ENCODE results near the gene LRP6.

DNA sequence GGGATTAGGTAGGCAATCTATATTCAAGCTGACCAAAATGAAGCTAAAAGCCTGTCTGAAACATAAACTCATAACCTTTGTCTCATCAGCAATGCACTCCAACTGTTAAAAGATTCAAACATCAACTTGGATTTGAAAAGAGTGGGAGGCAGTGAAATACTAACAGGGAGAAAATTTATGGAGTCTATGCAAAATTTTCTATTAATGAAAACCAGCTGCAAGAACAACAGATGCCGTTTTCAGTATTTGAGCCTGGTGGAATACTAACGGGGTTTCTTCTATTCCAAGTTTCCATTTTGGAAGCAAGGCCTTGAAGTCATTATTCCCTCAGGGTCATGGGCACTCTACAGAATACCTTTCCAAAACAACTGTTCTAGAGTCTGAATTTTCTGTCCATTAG, 88.3 kb downstream of the LRP6 start:
- TF ChIP-seq, protein P1, sequence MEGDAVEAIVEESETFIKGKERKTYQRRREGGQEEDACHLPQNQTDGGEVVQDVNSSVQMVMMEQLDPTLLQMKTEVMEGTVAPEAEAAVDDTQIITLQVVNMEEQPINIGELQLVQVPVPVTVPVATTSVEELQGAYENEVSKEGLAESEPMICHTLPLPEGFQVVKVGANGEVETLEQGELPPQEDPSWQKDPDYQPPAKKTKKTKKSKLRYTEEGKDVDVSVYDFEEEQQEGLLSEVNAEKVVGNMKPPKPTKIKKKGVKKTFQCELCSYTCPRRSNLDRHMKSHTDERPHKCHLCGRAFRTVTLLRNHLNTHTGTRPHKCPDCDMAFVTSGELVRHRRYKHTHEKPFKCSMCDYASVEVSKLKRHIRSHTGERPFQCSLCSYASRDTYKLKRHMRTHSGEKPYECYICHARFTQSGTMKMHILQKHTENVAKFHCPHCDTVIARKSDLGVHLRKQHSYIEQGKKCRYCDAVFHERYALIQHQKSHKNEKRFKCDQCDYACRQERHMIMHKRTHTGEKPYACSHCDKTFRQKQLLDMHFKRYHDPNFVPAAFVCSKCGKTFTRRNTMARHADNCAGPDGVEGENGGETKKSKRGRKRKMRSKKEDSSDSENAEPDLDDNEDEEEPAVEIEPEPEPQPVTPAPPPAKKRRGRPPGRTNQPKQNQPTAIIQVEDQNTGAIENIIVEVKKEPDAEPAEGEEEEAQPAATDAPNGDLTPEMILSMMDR (IDR thresholded peaks at IDR 0.05), result no peak
- TF ChIP-seq EP300 (IDR thresholded peaks at IDR 0.05; ENCODE audit: low read depth) (no peak), POLR2A (IDR thresholded peaks at IDR 0.05) (no peak), POLR2AphosphoS5 (IDR thresholded peaks at IDR 0.05) (no peak)

Data from transverse colon (tissue), 4 donors.